ENCODE results near the gene UBN1. TPM values are rescaled to one million over a fixed set of nuclear protein-coding genes. Genes with fewer than 3 reads are reported as not detected.
A peak's percentile ranks its signal among the peaks of the same experiment; 100 is the strongest.

Gene UBN1
- 9.9 TPM for total RNA-seq
- polyA plus RNA-seq (ENCODE audit: insufficient read depth in 1 of 8, insufficient read length in 8 of 8, low replicate concordance in 1 of 8), result 10 to 100 TPM; 13.4 to 24.6 (median 19.5) TPM
- long read RNA-seq, donor 1, result 0 reads
- long read RNA-seq, donor 2, result 0 reads
- long read RNA-seq, donor 3, full-length matches to known transcripts, result 1 of 6 reads
- long read RNA-seq, donor 3, partial matches to known transcripts, result 5 of 6 reads
- long read RNA-seq, donor 3, other reads (novel, unspliced or antisense), result 0 of 6 reads
- long read RNA-seq, donor 4, partial matches to known transcripts, result 5 of 5 reads
- long read RNA-seq, donor 4, other reads (novel, unspliced or antisense), result 0 of 5 reads
- long read RNA-seq, donor 5, partial matches to known transcripts, result 8 of 8 reads
- long read RNA-seq, donor 5, other reads (novel, unspliced or antisense), result 0 of 8 reads
- long read RNA-seq, donor 6, partial matches to known transcripts, result 10 of 10 reads
- long read RNA-seq, donor 6, other reads (novel, unspliced or antisense), result 0 of 10 reads
- long read RNA-seq, donor 7, result 0 reads
- long read RNA-seq, donor 8, partial matches to known transcripts, result 0 of 1 reads
- long read RNA-seq, donor 8, other reads (novel, unspliced or antisense), result 0 of 1 reads
- long read RNA-seq, donor 9, result 0 reads
- long read RNA-seq, donor 10, partial matches to known transcripts, result 0 of 1 reads
- long read RNA-seq, donor 10, other reads (novel, unspliced or antisense), result 0 of 1 reads
- long read RNA-seq, donor 11, partial matches to known transcripts, result 0 of 1 reads
- long read RNA-seq, donor 11, other reads (novel, unspliced or antisense), result 0 of 1 reads

- no peaks in the 10 kb centered on the region for H3K9me3 ChIP-seq (replicated peaks; ENCODE audit: control insufficient read depth, low read depth, low read length)
- under 1% methylated on average over 113 of the region's 126 CpGs for WGBS (ENCODE audit: insufficient coverage)
These were observed at the start of gene UBN1, which contains the start of gene GLYR1 for GRCh38 chr16:4846901-4847773. Gene UBN1, plus strand, starts transcription at chr16:4847481. Its CDS starts 5,437 bp downstream, at chr16:4852918. Gene GLYR1, minus strand, starts transcription at chr16:4847288. Its CDS starts 23 bp downstream, at chr16:4847265.

GRCh38 chr16:4797805-4798252 is 49.5 kb upstream of the UBN1 start:
- Histone ChIP-seq H3K27me3 (ENCODE audit: control insufficient read depth, insufficient read depth, low read length) (no peaks in the 10 kb centered on the region), H3K9me3 (replicated peaks; ENCODE audit: control insufficient read depth, low read depth, low read length) (no peaks in the 10 kb centered on the region), H3K4me1 (ENCODE audit: control insufficient read depth, insufficient read depth, low read length) (peaks cover 20% of the 10 kb centered on the region), H3K27ac (ENCODE audit: low read length) (no peak overlapping the region), H3K4me3 (ENCODE audit: low read length) (no peak overlapping the region), H3K36me3 (ENCODE audit: control insufficient read depth, insufficient read depth, low read length) (peaks cover 23% of the 10 kb centered on the region)
- WGBS (ENCODE audit: insufficient coverage), result 93% methylated on average over 18 of the region's 22 CpGs
- no peak for DNase-seq

More at GRCh38 chr16:4846901-4847773, at the start of gene UBN1, which contains the start of gene GLYR1:
- DNase-seq, result peak; percentile 99
- Histone ChIP-seq H3K36me3 (ENCODE audit: control insufficient read depth, insufficient read depth, low read length) (peaks cover 27% of the 10 kb centered on the region), H3K27ac (ENCODE audit: low read length) (peak within 1 kb of the TSS; percentile 85), H3K27me3 (ENCODE audit: control insufficient read depth, insufficient read depth, low read length) (no peaks in the 10 kb centered on the region), H3K4me1 (ENCODE audit: control insufficient read depth, insufficient read depth, low read length) (peaks cover 19% of the 10 kb centered on the region), H3K4me3 (ENCODE audit: low read length) (peak within 1 kb of the TSS; percentile 89)

GRCh38 chr16:4798456-4798855 is 48.8 kb upstream of the UBN1 start:
- no peaks in the 10 kb centered on the region for H3K9me3 ChIP-seq (replicated peaks; ENCODE audit: control insufficient read depth, low read depth, low read length)
- no peak overlapping the region for H3K27ac ChIP-seq (ENCODE audit: low read length)
- H3K27me3 ChIP-seq (ENCODE audit: control insufficient read depth, insufficient read depth, low read length), result no peaks in the 10 kb centered on the region
- DNase-seq, result no peak
- no peak overlapping the region for H3K4me3 ChIP-seq (ENCODE audit: low read length)
- peaks cover 23% of the 10 kb centered on the region for H3K36me3 ChIP-seq (ENCODE audit: control insufficient read depth, insufficient read depth, low read length)
- WGBS (ENCODE audit: insufficient coverage), result 86% methylated on average over 9 of the region's 16 CpGs
- H3K4me1 ChIP-seq (ENCODE audit: control insufficient read depth, insufficient read depth, low read length), result peaks cover 20% of the 10 kb centered on the region

- H3K4me3 ChIP-seq (ENCODE audit: low read length), result no peak overlapping the region
- 95% methylated on average over 18 of the region's 19 CpGs for WGBS (ENCODE audit: insufficient coverage)
These were observed 48.0 kb upstream of the UBN1 start for GRCh38 chr16:4799171-4799855.

GRCh38 chr16:4800290-4801041 is 46.8 kb upstream of the UBN1 start:
- peaks cover 38% of the 10 kb centered on the region for H3K36me3 ChIP-seq (ENCODE audit: control insufficient read depth, insufficient read depth, low read length)
- DNase-seq, result peak; percentile 37
- no peaks in the 10 kb centered on the region for H3K9me3 ChIP-seq (replicated peaks; ENCODE audit: control insufficient read depth, low read depth, low read length)
- H3K27me3 ChIP-seq (ENCODE audit: control insufficient read depth, insufficient read depth, low read length), result no peaks in the 10 kb centered on the region
- no peak overlapping the region for H3K27ac ChIP-seq (ENCODE audit: low read length)
- peaks cover 20% of the 10 kb centered on the region for H3K4me1 ChIP-seq (ENCODE audit: control insufficient read depth, insufficient read depth, low read length)
- 56% methylated on average over 15 of the region's 17 CpGs for WGBS (ENCODE audit: insufficient coverage)
- no peak overlapping the region for H3K4me3 ChIP-seq (ENCODE audit: low read length)

More at GRCh38 chr16:4799171-4799855, 48.0 kb upstream of the UBN1 start:
- H3K9me3 ChIP-seq (replicated peaks; ENCODE audit: control insufficient read depth, low read depth, low read length), result no peaks in the 10 kb centered on the region
- peaks cover 20% of the 10 kb centered on the region for H3K4me1 ChIP-seq (ENCODE audit: control insufficient read depth, insufficient read depth, low read length)
- no peak for DNase-seq
- peaks cover 27% of the 10 kb centered on the region for H3K36me3 ChIP-seq (ENCODE audit: control insufficient read depth, insufficient read depth, low read length)
- H3K27ac ChIP-seq (ENCODE audit: low read length), result no peak overlapping the region
- H3K27me3 ChIP-seq (ENCODE audit: control insufficient read depth, insufficient read depth, low read length), result no peaks in the 10 kb centered on the region

GRCh38 chr16:4801051-4801961 is 46.0 kb upstream of the UBN1 start:
- H3K4me1 ChIP-seq (ENCODE audit: control insufficient read depth, insufficient read depth, low read length), result peaks cover 20% of the 10 kb centered on the region
- H3K9me3 ChIP-seq (replicated peaks; ENCODE audit: control insufficient read depth, low read depth, low read length), result no peaks in the 10 kb centered on the region
- DNase-seq, result no peak
- H3K27ac ChIP-seq (ENCODE audit: low read length), result no peak overlapping the region
- H3K4me3 ChIP-seq (ENCODE audit: low read length), result peak overlapping the region; percentile 45
- peaks cover 43% of the 10 kb centered on the region for H3K36me3 ChIP-seq (ENCODE audit: control insufficient read depth, insufficient read depth, low read length)
- WGBS (ENCODE audit: insufficient coverage), result 52% methylated on average over 15 of the region's 29 CpGs
- no peaks in the 10 kb centered on the region for H3K27me3 ChIP-seq (ENCODE audit: control insufficient read depth, insufficient read depth, low read length)

- Histone ChIP-seq H3K27me3 (ENCODE audit: control insufficient read depth, insufficient read depth, low read length) (no peaks in the 10 kb centered on the region), H3K9me3 (replicated peaks; ENCODE audit: control insufficient read depth, low read depth, low read length) (no peaks in the 10 kb centered on the region), H3K36me3 (ENCODE audit: control insufficient read depth, insufficient read depth, low read length) (peaks cover 47% of the 10 kb centered on the region), H3K4me1 (ENCODE audit: control insufficient read depth, insufficient read depth, low read length) (peaks cover 20% of the 10 kb centered on the region), H3K4me3 (ENCODE audit: low read length) (peak within 1 kb of the TSS; percentile 45), H3K27ac (ENCODE audit: low read length) (peak within 1 kb of the TSS; percentile 29)
- WGBS (ENCODE audit: insufficient coverage), result under 1% methylated on average over 67 of the region's 70 CpGs
- DNase-seq, result peak; percentile 50
These were observed 45.2 kb upstream of the UBN1 start, which contains the start of gene ROGDI for GRCh38 chr16:4801962-4802658. Gene ROGDI, minus strand, starts transcription at chr16:4802633. Its CDS starts 62 bp downstream, at chr16:4802571.

All from muscle of leg (tissue), 16 donors.